ENCODE data around the gene TBKBP1.

The TBKBP1 gene

DNA sequence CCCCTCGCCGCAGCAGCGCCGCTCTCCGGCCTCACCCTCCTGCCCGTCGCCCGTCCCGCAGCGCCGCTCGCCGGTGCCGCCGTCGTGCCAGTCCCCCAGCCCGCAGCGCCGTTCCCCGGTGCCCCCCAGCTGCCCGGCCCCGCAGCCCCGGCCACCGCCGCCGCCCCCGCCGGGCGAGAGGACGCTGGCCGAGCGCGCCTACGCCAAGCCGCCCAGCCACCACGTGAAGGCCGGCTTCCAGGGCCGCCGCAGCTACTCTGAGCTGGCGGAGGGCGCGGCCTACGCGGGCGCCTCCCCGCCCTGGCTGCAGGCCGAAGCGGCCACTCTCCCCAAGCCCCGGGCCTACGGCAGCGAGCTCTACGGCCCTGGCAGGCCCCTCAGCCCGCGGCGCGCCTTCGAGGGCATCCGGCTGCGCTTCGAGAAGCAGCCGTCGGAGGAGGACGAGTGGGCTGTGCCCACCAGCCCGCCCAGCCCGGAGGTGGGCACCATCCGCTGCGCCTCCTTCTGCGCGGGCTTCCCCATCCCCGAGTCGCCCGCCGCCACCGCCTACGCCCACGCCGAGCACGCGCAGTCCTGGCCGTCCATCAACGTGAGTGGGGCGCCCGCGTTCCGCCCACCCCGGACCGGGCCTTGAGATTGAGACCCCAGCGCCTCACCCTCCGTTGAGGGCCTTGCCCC, 15.0 kb downstream of the TBKBP1 start:
- Histone ChIP-seq H3K4me3 (ENCODE audit: low read depth, low read length, poor library complexity, severe bottlenecking) (no peak overlapping the region), H3K27ac (ENCODE audit: low read depth, low read length, poor library complexity, severe bottlenecking) (no peak overlapping the region), H3K9ac (ENCODE audit: low read length) (no peak overlapping the region), H3K36me3 (ENCODE audit: insufficient read depth, low read length) (peaks cover 31% of the 10 kb centered on the region), H3F3A (ENCODE audit: insufficient read depth, low read length) (0 out of 2 replicates have a peak, but pooled peaks cover 3% of the 10 kb centered on the region), H4K20me1 (ENCODE audit: insufficient read depth, low read length) (no peaks in the 10 kb centered on the region), H3K4me1 (ENCODE audit: insufficient read depth, low read length, severe bottlenecking) (peaks cover 17% of the 10 kb centered on the region), H3K4me2 (ENCODE audit: low read length) (no peak overlapping the region), H3K27me3 (ENCODE audit: insufficient read depth, low read length) (peaks cover 7% of the 10 kb centered on the region; the same call in 1 of the 2 replicates), H3K9me2 (ENCODE audit: low read depth, low read length) (no peaks in the 10 kb centered on the region), H2AFZ (ENCODE audit: low read length) (no peak overlapping the region), H3K79me2 (ENCODE audit: insufficient read depth, low read length) (no peaks in the 10 kb centered on the region), H3K9me3 (ENCODE audit: low read length) (no peaks in the 10 kb centered on the region)
- no peak for TF ChIP-seq EZH2 (IDR thresholded peaks at IDR 0.05; ENCODE audit: borderline replicate concordance, low read length)
- TF ChIP-seq, protein P1, sequence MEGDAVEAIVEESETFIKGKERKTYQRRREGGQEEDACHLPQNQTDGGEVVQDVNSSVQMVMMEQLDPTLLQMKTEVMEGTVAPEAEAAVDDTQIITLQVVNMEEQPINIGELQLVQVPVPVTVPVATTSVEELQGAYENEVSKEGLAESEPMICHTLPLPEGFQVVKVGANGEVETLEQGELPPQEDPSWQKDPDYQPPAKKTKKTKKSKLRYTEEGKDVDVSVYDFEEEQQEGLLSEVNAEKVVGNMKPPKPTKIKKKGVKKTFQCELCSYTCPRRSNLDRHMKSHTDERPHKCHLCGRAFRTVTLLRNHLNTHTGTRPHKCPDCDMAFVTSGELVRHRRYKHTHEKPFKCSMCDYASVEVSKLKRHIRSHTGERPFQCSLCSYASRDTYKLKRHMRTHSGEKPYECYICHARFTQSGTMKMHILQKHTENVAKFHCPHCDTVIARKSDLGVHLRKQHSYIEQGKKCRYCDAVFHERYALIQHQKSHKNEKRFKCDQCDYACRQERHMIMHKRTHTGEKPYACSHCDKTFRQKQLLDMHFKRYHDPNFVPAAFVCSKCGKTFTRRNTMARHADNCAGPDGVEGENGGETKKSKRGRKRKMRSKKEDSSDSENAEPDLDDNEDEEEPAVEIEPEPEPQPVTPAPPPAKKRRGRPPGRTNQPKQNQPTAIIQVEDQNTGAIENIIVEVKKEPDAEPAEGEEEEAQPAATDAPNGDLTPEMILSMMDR (IDR thresholded peaks at IDR 0.05; ENCODE audit: low read length) = no peak

DNA sequence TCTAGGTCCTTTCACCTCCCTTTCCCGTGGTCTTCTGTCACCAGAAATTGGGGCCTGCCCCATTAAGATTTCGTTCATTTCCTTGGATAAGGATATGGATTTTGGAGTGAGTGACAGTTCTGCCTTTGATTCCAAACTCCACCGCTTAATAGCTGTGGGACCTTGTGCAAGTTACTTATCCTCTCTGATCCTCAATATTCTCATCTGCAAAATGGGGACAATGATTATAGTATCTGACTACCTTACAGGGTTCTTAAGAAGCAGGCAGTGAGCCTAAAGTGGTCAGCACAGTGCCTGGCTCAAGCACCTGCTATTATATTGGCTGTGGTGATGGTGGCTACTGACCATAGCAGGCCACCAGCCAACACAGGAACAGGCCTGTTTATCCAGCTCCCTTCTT, 15.6 kb downstream of the TBKBP1 start:
- H3K36me3 ChIP-seq (ENCODE audit: insufficient read depth, low read length) = peaks cover 29% of the 10 kb centered on the region
- TF ChIP-seq, protein P1 (IDR thresholded peaks at IDR 0.05; ENCODE audit: low read length) = no peak
- TF ChIP-seq EZH2 (IDR thresholded peaks at IDR 0.05; ENCODE audit: borderline replicate concordance, low read length) = no peak
- H3K79me2 ChIP-seq (ENCODE audit: insufficient read depth, low read length) = no peaks in the 10 kb centered on the region
- H3K9me2 ChIP-seq (ENCODE audit: low read depth, low read length) = no peaks in the 10 kb centered on the region
- H3F3A ChIP-seq (ENCODE audit: insufficient read depth, low read length) = 0 out of 2 replicates have a peak, but pooled peaks cover 3% of the 10 kb centered on the region
- no peak overlapping the region for H3K4me2 ChIP-seq (ENCODE audit: low read length)
- H2AFZ ChIP-seq (ENCODE audit: low read length) = no peak overlapping the region
- H3K9me3 ChIP-seq (ENCODE audit: low read length) = no peaks in the 10 kb centered on the region
- peaks cover 7% of the 10 kb centered on the region; the same call in 1 of the 2 replicates for H3K27me3 ChIP-seq (ENCODE audit: insufficient read depth, low read length)
- H3K4me1 ChIP-seq (ENCODE audit: insufficient read depth, low read length, severe bottlenecking) = peaks cover 12% of the 10 kb centered on the region
- no peaks in the 10 kb centered on the region for H4K20me1 ChIP-seq (ENCODE audit: insufficient read depth, low read length)
- H3K9ac ChIP-seq (ENCODE audit: low read length) = no peak overlapping the region
- no peak overlapping the region for H3K4me3 ChIP-seq (ENCODE audit: low read depth, low read length, poor library complexity, severe bottlenecking)
- no peak overlapping the region for H3K27ac ChIP-seq (ENCODE audit: low read depth, low read length, poor library complexity, severe bottlenecking)

DNA sequence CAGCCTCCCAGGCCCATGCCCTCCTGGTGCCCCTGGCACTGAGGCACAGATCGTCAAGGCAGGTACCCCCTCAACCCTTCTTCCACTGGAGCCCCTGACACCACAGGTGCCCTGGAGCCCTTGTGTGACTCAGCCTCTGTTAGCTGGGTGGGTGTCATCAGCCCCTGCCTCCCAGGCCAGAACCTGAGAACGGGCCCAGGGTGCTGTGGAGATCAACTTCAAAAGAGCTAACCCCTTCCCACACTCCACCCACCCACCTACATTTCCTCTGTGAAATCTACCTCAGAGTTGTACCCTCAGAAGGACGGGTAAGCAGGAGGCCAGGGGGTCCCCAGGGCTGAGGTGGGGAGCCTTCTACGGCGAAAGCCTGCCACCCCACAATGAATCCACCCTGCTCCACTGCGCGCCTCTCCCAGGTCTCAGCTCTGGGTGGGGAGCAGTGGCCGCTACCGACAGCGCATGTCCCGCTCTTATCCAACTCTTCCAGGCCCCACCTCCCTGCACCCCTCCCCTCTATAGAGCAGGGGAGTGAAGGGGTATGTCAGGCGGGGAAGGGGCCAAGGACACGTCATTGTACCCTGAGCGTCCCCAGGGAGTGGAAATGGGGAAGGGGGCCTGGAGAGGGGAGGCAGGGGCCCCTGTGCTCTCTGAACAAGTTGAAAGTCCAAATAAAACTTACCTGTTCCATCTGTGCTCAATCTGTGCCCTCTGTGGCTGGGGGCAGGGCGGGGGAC, 17.6 kb downstream of the TBKBP1 start:
- no peaks in the 10 kb centered on the region for H3F3A ChIP-seq (ENCODE audit: insufficient read depth, low read length)
- H3K27me3 ChIP-seq (ENCODE audit: insufficient read depth, low read length) = peaks cover 7% of the 10 kb centered on the region
- no peak overlapping the region for H3K4me2 ChIP-seq (ENCODE audit: low read length)
- no peaks in the 10 kb centered on the region for H3K9me2 ChIP-seq (ENCODE audit: low read depth, low read length)
- H4K20me1 ChIP-seq (ENCODE audit: insufficient read depth, low read length) = no peaks in the 10 kb centered on the region
- no peak overlapping the region for H3K9ac ChIP-seq (ENCODE audit: low read length)
- no peaks in the 10 kb centered on the region for H3K9me3 ChIP-seq (ENCODE audit: low read length)
- H3K36me3 ChIP-seq (ENCODE audit: insufficient read depth, low read length) = peaks cover 25% of the 10 kb centered on the region
- H3K27ac ChIP-seq (ENCODE audit: low read depth, low read length, poor library complexity, severe bottlenecking) = no peak overlapping the region
- TF ChIP-seq, protein P1 (IDR thresholded peaks at IDR 0.05; ENCODE audit: low read length) = no peak
- TF ChIP-seq EZH2 (IDR thresholded peaks at IDR 0.05; ENCODE audit: borderline replicate concordance, low read length) = no peak
- peaks cover 6% of the 10 kb centered on the region for H3K4me1 ChIP-seq (ENCODE audit: insufficient read depth, low read length, severe bottlenecking)
- H3K4me3 ChIP-seq (ENCODE audit: low read depth, low read length, poor library complexity, severe bottlenecking) = no peak overlapping the region
- no peak overlapping the region for H2AFZ ChIP-seq (ENCODE audit: low read length)
- H3K79me2 ChIP-seq (ENCODE audit: insufficient read depth, low read length) = no peaks in the 10 kb centered on the region

Data from OCI-LY1 (cell line).